Neural cell (in vitro differentiated cells): ENCODE data around the gene ARID1B.

Experiments used
- CTCF ChIP-seq: fragments of 450-650 bp; IDR thresholded peaks from 2 replicates; pipeline ENCODE4 v1.5.1; 2014; ENCODE audit warnings: antibody characterized with exemption, mild to moderate bottlenecking, moderate library complexity; ENCODE audit not compliant: poor library complexity, severe bottlenecking
- EP300 ChIP-seq: fragments of 450-650 bp; conservative IDR thresholded peaks from 2 replicates; pipeline ENCODE4 v1.6.1; 2014; ENCODE audit warnings: antibody characterized with exemption, mild to moderate bottlenecking, moderate library complexity; ENCODE audit not compliant: poor library complexity, severe bottlenecking
- POLR2AphosphoS5 ChIP-seq: IDR thresholded peaks from 2 replicates; pipeline ENCODE4 v1.6.1; 2012
- RAD21 ChIP-seq: fragments of 450-650 bp; conservative IDR thresholded peaks from 2 replicates; pipeline ENCODE4 v1.6.1; 2014; ENCODE audit warnings: antibody characterized with exemption, mild to moderate bottlenecking, moderate library complexity
- REST ChIP-seq: IDR thresholded peaks from 2 replicates; pipeline ENCODE4 v1.6.1; 2012; ENCODE audit warnings: borderline replicate concordance

- TF ChIP-seq CTCF (no peak), REST (no peak), POLR2AphosphoS5 (no peak), EP300 (no peak), RAD21 (no peak)
Observed at GRCh38 chr6:157066781-157067491, 289.8 kb downstream of the ARID1B start.
